ENCODE measurements around the gene RABGGTB.
"Not testable (repeated sequence)": the region's sequence is repeated elsewhere in the genome, so short reads cannot be mapped to it uniquely, and the experiment has no call there.

Gene RABGGTB

DNA sequence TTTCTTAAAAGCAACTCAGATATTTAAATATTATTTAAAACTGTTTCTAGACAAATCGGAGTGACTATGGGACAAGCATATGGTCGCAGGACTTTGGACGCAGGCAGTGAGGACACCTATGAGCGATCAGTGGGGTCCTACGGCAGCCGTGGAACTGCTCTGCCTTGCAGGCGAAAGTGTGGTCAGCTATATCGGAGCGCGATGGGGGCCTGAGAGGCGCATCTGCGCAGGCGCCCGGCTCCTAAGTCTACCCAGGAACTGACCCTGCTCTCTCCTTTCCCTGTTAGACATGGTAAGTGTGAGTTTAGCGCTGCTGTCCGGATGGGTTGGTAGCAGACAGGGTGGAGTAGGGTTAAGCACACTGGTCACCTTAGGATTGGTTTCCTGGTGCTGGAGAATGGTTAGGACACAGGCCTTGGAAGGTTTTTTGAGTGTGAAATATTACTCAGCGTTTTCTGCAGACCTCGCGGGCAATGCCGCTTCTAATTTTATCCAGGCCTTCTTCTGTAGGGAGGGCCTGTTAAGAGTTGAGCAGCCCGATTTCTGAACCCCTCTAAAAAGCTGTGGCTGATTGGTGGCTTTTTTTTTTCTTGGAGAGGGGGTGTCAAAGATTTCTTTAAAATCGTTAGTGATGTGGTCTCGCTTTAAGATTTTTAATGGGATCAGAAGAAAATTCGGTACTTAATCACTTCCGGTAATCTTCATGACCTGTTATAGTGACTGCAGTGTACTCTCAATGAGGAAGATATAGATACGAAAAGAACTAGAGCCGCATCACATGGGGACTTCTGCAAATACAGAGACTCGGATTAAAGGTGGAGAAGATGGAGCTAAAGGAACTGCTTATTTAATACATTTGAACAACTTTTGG lies at the start of gene RABGGTB:
TSS of gene RABGGTB (plus strand) at position 274 of the 871 bp plus-strand sequence. CDS start at position 290, 16 bp downstream.
- DNase-seq (ENCODE audit: low read depth), result peak; percentile 96

DNA sequence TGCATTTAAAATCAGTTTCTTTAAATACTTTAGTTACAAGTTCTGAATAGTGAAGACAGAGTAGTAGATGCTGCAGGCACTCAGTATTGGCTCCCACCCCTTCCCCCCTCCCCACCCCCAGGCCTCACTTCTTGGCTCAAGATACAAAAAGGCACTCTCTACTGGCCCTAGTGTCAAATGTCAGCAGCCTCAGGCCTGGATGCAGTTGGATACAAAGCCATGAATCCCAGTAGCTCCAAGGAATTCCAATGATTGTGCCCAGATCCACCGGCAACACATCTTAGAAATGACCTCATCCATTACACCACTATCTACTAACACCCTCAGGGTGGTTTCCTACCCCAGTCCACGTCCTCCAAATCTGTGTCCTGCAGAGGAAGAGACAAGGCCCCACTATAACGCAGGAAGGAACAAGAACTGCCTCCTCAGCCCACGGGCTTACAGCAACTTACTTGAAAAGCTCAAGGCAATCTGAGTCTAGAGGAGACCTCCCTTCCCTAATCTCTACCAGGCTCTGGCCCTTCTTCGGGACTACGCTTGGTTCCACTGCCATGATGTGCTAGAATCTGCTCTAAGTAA lies 43.9 kb upstream of the RABGGTB start:
- no peak for DNase-seq (ENCODE audit: low read depth)

DNA sequence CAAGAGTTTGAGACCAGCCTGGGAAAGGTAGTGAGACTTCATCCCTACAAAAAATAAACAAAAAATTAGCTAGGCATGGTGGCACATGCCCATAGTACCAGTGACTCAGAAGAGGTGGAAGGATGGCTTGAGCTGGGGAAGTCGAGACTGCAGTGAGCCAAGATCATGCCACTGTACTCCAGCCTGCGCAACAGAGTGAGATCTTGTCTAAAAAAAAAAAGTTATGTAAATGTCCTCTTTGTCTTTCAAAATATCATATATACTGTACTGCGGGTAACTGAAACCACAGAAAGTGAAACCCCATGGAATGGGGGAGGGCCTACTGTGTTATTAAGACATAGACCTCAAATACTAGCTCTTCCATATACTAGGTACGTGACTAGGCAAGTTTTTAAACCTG lies 40.8 kb upstream of the RABGGTB start:
- no peak for DNase-seq (ENCODE audit: low read depth)

DNA sequence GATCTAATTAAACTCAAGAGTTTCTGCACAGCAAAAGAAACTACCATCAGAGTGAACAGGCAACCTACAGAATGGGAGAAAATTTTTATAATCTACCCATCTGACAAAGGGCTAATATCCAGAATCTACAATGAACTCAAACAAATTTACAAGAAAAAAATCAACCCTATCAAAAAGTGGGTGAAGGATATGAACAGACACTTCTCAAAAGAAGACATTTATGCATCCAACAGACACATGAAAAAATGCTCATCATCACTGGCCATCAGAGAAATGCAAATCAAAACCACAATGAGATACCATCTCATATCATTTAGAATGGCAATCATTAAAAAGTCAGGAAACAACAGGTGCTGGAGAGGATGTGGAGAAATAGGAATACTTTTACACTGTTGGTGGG lies 28.8 kb upstream of the RABGGTB start:
- not testable (repeated sequence) for DNase-seq (ENCODE audit: low read depth)

DNA sequence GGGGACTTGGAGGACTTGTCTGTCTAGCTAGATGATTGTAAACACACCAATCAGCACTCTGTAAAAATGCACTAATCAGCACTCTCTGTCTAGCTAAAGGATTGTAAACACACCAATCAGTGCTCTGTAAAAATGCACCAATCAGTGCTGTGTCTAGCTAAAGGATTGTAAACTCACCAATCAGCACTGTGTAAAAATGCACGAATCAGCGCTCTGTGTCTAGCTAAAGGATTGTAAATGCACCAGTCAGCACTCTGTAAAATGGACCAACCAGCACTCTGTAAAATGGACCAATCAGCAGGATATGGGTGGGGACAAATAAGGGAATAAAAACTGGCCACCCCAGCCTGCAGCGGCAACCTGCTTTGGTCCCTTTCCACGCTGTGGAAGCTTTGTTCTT lies 27.5 kb upstream of the RABGGTB start:
- not testable (repeated sequence) for DNase-seq (ENCODE audit: low read depth)

DNA sequence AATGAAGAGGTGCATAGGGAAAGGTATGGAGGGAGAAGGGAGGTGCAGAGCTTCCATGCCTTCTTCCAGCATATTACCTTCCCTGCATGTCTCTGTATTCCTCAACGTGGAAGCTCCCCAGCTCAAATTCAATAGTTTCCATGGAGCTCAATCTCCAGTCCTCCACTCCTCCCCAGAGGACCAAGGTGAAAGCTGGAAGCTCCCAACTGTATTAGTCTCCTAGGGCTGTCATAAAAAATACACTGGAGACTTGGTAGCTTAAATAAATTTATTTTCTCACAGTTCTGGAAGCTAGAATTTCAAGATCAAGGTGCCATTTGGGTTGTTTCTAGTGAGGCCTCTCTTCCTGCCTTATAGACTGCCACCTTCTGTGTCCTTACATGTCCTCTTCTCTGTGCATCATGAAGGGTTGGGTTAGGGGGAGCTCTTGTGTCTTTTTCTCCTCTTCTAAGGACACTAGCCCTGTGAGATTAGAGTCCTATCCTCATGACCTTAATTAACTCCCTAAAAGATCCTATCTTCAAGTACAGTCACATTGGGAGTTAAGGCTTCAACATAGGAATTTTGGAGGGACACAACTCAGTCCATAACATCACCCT lies 21.9 kb upstream of the RABGGTB start:
- no peak for DNase-seq (ENCODE audit: low read depth)

DNA sequence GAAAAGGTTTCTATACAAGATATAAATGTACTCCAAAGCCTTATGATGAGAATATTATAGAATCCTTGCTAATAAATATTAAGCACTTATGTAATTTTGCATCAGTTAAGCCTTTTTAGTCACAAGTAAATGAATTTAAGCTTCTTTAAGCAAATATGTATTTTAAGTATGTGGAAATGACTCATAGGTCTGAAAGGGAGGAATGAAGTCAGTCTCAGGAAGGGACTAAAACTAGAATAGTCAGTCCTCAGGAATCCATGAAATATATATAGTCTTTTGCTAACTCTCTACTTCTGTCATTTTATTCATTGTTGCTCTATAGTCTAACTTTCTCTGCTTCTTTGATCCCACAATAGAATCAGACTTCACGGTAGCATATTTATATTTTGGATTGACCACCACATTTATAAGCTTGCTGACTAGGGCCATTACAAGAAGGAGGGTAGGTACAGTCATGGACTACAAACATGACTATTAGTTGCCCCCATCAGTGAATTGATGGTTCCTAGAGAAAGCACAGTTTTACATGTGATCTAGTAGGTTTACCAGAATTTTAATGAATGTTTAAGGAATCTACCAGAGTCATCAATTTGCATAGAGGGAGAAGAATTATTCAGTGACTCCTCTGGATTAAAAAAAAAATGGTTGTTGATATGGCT lies 20.2 kb upstream of the RABGGTB start:
- peak; percentile 89 for DNase-seq (ENCODE audit: low read depth)

DNA sequence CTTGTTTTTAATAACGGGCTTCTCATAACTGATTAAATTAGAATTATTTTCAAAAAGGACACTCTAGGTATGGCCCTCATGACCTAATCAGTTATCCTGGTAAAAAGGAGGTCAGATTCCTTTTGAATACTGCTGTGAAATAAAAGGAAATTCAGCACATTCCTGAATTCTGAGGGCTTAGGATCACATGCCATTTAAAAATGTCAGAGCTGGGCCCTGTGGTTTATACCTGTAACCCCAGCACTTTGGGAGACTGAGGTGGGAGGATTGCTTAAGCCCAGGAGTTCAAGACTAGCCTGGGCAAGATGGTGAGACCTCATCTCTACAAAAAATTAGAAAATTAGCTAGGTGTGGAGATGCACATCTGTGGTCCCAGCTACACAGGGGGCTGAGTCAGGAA lies 18.0 kb upstream of the RABGGTB start:
- DNase-seq (ENCODE audit: low read depth), result peak; percentile 39

DNA sequence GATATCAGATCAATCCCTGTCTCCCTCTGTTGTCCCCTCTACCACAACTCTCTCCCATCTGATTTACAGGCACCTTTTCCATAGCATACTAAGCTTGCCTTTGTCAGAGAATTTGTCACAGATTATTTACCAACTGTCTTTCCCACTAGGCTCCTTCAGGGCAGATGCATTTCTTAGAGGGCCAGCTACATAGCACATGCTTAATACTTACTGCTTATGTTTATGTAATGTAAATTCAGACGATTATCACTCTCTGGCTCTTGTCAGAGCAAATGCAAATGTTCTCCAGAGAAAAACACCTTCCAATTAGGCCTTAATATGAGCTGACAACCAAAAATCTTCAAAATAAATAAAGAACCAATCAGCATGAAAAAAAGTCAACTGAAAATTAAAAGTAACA lies 15.3 kb upstream of the RABGGTB start:
- DNase-seq (ENCODE audit: low read depth), result no peak

DNA sequence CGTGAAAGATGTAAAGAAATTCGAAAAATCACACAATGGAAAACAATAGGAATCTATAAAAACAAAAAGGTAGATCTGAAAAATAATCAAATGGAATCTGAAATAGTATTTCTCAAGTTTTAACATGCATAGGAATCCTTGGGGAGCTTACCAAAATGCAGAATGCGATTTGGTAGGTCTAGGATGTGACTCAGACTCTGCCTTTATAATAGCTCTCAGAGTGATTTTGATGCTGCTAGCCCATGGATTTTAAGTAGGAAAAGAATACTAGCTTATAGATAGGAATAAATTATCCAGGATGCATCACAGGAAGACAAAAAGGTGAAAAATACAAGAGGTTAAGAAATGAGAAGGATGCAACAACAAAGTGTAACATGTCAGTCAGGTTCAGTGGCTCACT lies 14.1 kb upstream of the RABGGTB start:
- DNase-seq (ENCODE audit: low read depth), result no peak

DNA sequence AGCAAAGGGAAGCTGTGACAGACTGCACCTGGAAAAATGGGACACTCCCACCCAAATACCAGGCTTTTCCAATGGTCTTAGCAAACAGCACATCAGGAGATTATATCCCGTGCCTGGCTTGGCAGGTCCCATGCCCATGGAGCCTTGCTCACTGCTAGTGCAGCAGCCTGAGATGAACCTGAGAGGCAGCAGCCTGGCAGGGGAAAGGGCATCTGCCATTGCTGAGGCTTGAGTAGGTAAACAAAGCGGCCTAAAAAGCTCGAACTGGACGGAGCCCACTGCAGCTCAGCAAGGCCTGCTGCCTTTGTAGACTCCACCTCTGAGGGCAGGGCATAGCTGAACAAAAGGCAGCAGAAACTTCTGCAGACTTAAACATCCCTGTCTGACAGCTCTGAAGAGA lies 8.2 kb upstream of the RABGGTB start:
- DNase-seq (ENCODE audit: low read depth), result not testable (repeated sequence)

DNA sequence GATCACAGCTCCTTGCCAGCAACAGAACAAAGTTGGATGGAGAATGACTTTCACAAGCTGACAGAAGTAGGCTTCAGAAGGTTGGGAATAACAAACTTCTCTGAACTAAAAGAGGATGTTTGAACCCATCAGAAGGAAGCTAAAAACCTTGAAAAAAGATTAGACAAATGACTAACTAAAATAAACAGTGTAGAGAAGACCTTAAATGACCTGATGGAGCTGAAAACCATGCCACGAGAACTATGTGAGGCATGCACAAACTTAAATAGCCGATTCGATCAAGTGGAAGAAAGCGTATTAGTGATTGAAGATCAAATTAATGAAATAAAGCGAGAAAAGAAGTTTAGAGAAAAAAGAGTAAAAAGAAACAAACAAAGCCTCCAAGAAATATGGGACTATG lies 7.4 kb upstream of the RABGGTB start:
- DNase-seq (ENCODE audit: low read depth), result not testable (repeated sequence)

DNA sequence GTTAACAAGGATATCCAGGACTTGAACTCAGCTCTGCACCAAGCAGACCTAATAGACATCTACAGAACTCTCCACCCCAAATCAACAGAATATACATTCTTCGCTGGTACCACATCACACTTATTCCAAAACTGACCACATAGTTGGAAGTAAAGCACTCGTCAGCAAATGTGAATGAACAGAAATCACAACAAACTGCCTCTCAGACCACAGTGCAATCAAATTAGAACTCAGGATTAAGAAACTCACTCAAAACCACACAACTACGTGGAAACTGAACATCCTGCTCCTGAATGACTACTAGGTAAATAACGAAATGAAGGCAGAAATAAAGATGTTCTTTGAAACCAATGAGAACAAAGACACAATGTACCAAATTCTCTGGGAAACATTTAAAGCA lies 5.9 kb upstream of the RABGGTB start:
- not testable (repeated sequence) for DNase-seq (ENCODE audit: low read depth)

DNA sequence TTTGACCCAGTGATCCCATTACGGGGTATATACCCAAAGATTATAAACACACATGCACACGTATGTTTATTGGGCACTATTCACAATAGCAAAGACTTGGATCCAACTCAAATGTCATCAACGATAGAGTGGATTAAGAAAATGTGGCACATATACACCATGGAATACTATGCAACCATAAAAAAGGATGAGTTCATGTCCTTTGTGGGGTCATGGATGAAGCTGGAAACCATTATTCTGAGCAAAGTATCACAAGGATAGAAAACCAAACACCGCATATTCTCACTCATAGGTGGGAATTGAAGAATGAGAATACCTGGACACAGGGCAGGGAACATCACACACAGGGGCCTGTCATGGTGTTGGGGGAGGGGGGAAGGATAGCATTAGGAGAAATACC lies 2.1 kb upstream of the RABGGTB start:
- DNase-seq (ENCODE audit: low read depth), result not testable (repeated sequence)

DNA sequence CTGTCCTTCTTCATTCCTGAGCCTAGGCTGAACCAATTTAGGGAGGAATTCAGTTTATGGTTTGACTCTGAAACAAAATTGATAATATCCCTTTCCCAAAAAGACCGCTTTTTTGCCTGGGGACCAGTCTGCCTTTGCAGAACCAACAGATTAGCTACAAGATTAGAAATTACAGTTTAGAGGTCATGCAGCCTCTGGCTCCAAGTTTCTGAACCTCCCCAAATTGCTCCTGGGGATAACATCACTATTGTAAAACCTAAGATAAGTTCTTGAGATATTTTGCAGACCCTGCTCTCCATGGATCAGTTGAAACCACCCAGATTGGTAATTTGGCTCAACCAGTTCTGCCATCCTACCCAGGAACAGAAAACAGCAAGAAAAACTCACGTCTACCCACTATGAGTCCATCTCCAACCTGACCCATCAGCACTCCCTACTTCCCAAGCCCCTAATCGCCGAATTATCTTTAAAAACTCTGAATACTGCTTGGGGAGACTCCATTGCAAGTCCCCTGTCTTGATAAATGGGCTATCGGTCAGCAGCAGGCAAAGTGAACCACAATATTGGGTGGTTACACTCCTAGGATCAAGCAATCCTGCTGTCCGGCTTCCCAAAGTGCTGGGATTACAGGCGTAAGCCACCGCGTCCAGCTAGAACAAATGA lies 605 bp upstream of the RABGGTB start:
- no peak for DNase-seq (ENCODE audit: low read depth)

DNA sequence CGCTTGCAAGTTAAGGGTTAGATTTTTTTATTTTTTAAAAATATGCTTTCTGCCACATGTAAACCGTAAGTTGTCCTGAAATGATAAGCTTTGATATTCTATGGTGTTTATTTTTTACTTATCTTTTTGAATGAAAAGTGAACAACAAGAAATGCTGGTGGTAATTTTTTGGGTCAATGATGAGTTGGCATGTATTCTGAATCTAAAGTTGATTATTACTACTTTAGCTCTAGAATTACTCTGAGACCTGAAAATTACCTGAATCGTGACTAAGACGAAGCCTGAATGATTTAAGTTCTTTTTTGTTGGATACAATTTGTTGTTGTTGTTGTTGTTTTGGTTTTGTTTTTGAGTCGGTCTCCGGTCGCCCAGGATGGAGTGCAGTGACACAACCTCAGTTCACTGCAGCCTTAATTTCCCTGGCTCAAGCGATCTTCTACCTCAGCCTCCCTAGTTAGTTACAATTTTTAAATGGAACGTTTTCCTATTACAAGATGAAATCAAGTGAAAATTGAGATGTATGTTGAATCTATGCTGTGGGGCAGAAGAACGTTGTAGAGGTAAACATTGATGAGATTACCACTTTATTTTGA lies 941 bp downstream of the RABGGTB start:
- DNase-seq (ENCODE audit: low read depth), result no peak

DNA sequence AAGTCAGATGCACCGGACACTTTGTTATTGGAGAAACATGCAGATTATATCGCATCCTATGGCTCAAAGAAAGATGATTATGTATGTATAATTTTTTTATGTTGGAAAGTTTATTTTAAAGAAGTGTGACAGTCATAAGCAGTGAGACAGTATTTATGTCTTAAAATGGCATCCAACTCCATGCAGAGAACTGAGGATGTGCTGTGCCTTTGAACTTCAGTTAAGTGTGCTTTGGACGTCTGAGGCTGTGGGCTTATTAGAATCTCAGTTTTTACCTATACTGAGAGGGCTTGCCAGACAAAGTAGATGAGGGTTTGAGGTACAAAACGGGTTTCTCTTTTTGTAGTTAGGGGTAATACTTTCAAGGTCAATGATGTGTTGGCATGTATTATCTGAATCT lies 1.5 kb downstream of the RABGGTB start:
- no peak for DNase-seq (ENCODE audit: low read depth)

DNA sequence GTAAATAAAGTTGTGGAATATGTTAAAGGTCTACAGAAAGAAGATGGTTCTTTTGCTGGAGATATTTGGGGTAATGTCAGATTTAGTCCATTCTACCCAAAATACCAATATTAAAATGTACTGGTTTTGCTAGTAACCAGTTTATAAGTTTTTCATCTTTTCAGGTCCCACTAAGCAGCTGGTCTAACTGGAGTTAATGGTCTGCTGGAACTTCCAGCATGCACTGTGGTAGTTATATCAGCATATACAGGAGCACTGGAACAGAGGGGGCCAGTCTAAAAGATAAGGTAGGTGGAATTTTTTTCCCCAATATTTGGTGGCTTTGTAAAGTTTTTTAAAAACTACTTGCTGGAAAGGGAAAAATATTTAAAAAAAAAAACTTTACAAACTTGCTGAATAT lies 3.9 kb downstream of the RABGGTB start:
- DNase-seq (ENCODE audit: low read depth), result no peak

DNA sequence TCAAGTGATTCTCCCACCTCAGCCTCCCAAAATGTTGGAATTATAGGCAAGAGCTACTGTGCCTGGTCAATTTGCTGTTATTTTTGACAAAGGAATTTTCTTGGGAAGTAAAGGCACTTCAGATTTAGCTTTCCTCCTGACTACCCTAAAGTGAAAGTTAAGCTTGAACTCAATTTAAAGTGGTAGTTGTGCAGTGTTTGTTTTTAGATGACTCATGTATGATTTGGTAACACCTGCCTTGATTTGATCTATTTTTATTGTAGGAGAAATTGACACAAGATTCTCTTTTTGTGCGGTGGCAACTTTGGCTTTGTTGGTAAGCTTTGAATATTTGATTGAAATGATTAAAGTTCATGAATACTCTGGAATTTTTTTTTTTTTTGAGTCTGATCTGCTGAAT lies 5.0 kb downstream of the RABGGTB start:
- DNase-seq (ENCODE audit: low read depth), result peak; percentile 62

DNA sequence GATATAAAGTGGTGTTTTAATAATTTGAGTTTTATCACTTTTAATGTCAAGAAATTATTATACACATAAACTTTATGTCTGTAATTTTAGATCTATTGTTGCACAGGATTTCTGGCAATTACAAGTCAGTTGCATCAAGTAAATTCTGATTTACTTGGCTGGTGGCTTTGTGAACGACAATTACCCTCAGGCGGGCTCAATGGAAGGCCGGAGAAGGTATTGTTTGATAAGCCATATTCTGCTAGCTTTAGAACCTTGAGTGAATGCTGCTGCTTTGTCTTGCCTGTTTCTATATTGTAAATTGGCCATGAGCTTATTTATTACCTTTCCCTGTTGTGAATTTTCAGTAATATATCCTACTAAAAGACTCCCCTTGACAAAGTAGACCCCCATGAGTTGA lies 6.0 kb downstream of the RABGGTB start:
- no peak for DNase-seq (ENCODE audit: low read depth)

DNA sequence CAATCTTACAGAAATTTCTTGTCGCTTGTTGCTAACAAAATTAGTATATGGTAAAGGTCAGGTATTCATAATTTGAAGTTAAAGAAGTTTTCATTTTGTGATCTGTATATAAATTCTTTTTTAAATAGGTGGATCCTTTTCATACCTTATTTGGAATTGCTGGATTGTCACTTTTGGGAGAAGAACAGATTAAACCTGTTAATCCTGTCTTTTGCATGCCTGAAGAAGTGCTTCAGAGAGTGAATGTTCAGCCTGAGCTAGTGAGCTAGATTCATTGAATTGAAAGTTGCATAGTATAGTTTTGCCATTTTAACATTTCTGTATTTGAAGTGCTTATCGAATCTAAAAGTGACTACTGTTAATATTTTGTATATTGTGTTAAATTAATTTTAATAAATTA lies 8.3 kb downstream of the RABGGTB start:
- DNase-seq (ENCODE audit: low read depth), result no peak

DNA sequence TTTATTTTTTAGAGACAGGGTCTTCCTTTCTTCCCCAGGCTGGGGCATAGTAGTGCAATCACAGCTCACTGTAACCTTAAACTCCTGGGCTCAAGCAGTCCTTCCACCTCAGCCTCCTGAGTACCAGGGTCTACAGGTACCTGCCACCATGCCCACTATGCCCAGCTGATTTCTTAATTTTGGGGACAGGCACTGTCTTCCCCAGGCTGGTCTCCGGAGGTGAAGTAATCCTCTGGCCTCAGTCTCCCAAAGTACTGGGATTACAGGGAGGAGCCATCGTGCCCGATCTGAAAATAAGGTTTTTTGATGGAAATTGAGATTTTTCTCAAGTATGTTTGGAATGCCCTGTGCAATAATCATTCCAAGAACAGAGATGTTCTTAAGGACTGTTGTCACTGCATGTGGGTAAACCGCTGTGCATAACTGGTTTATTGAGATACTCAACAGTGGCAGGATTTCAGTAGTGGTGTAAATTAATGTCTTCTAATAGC lies 9.7 kb downstream of the RABGGTB start:
- DNase-seq (ENCODE audit: low read depth), result no peak
